ENCODE results near the gene CFAP410. TPM values are rescaled to one million over a fixed set of nuclear protein-coding genes. Genes with fewer than 3 reads are reported as not detected.

The CFAP410 gene
- polyA plus RNA-seq, 1 of the 3 experiments (the other 2 are of a cell fraction): 18.0 TPM

DNA sequence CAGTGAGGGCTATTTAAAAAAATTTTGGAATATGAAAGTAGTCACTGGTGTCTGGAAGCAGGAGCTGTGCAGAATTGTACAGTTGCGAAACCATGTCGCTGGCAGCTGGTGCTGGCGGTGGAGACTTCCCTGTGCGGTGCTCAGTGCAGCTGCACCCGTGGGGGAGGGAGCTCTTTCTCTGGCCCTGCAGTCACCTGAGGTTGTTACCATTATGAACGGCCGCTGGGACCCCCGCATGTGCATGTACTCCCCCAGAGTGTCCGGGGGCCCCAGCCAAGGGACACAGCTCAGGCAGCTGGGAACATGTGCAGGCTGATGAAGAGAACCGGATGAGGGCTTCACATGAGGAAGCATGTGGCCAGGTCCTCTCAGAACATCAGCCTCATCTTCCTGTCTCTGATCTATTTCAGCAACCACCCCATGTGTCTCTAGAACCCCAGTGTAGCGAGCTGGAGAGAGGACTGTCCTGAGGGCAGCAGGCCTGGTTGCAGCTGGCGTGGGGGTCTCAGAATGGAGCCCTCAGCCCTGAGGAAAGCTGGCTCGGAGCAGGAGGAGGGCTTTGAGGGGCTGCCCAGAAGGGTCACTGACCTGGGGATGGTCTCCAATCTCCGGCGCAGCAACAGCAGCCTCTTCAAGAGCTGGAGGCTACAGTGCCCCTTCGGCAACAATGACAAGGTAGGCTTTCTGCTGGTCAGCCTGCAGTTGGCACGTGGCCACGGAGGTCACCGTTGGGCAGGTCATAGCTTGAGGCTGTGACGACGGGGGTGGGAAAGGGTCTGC lies 14.2 kb upstream of the CFAP410 start, which contains the start of gene TRPM2:
Gene TRPM2 (plus strand): TSS at position 431 of the 780 bp plus-strand sequence. CDS start 80 bp downstream, at position 511.
- no peak within 1 kb of the TSS for H2AFZ ChIP-seq (ENCODE audit: low read depth)
- POLR2A ChIA-PET: interaction anchor here (0.9 kb wide), 1 partner anchor 12 kb away, joined by 3 read pairs; no protein-coding TSS in a partner anchor
- 22% methylated on average over 8 of the region's 21 CpGs for WGBS (ENCODE audit: low lambda C conversion rate)

More for the DNA sequence above, 14.2 kb upstream of the CFAP410 start, which contains the start of gene TRPM2:
- H3K9me2 ChIP-seq: no peaks in the 10 kb centered on the region
- no peaks in the 10 kb centered on the region for H4K20me1 ChIP-seq (ENCODE audit: insufficient read depth)
- H3K4me3 ChIP-seq (ENCODE audit: low read depth in 2 of 2, low read length in 1 of 2): no peak within 1 kb of the TSS
- H3K4me1 ChIP-seq (ENCODE audit: control insufficient read depth in 1 of 2, insufficient read depth in 2 of 2, low read depth in 1 of 2, low read length in 1 of 2): no peaks in the 10 kb centered on the region
- no peaks in the 10 kb centered on the region for H3K79me2 ChIP-seq (ENCODE audit: insufficient read depth)
- no peaks in the 10 kb centered on the region for H3F3A ChIP-seq (replicated peaks; ENCODE audit: insufficient read depth)
- H3K27ac ChIP-seq (ENCODE audit: low read depth in 2 of 2, low read length in 1 of 2): no peak within 1 kb of the TSS
- no peak within 1 kb of the TSS for H3K9ac ChIP-seq
- no peak for TF ChIP-seq NRF1 (IDR thresholded peaks at IDR 0.05; ENCODE audit: low read depth, low read length)
- no peak for TF ChIP-seq TEAD4 (IDR thresholded peaks at IDR 0.05; ENCODE audit: borderline replicate concordance, insufficient read depth)
- TF ChIP-seq, protein P1, sequence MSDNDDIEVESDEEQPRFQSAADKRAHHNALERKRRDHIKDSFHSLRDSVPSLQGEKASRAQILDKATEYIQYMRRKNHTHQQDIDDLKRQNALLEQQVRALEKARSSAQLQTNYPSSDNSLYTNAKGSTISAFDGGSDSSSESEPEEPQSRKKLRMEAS (IDR thresholded peaks at IDR 0.05; ENCODE audit: low read depth): no peak
- no peak for TF ChIP-seq FOXM1 (IDR thresholded peaks at IDR 0.05; ENCODE audit: low read depth)
- no peak for TF ChIP-seq RXRA (IDR thresholded peaks at IDR 0.05; ENCODE audit: borderline replicate concordance, low read depth)
- TF ChIP-seq, protein P2, sequence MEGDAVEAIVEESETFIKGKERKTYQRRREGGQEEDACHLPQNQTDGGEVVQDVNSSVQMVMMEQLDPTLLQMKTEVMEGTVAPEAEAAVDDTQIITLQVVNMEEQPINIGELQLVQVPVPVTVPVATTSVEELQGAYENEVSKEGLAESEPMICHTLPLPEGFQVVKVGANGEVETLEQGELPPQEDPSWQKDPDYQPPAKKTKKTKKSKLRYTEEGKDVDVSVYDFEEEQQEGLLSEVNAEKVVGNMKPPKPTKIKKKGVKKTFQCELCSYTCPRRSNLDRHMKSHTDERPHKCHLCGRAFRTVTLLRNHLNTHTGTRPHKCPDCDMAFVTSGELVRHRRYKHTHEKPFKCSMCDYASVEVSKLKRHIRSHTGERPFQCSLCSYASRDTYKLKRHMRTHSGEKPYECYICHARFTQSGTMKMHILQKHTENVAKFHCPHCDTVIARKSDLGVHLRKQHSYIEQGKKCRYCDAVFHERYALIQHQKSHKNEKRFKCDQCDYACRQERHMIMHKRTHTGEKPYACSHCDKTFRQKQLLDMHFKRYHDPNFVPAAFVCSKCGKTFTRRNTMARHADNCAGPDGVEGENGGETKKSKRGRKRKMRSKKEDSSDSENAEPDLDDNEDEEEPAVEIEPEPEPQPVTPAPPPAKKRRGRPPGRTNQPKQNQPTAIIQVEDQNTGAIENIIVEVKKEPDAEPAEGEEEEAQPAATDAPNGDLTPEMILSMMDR (IDR thresholded peaks at IDR 0.05): no peak
- TF ChIP-seq POLR2AphosphoS5 (IDR thresholded peaks at IDR 0.05; ENCODE audit: low read depth, low read length): no peak
- TF ChIP-seq FOXJ3 (CRISPR knock-in tag; IDR thresholded peaks at IDR 0.05): no peak
- TF ChIP-seq SIN3A (IDR thresholded peaks at IDR 0.05; ENCODE audit: borderline replicate concordance, low read depth, low read length): no peak
- TF ChIP-seq NFIC (IDR thresholded peaks at IDR 0.05; ENCODE audit: borderline replicate concordance): no peak
- no peak for TF ChIP-seq MEF2A (IDR thresholded peaks at IDR 0.05; ENCODE audit: borderline replicate concordance, low read depth)
- TF ChIP-seq SMC3 (IDR thresholded peaks at IDR 0.05; ENCODE audit: low read depth, low read length): no peak
- no peak for TF ChIP-seq RFX5 (IDR thresholded peaks at IDR 0.05; ENCODE audit: low read length)
- TF ChIP-seq, protein P3, sequence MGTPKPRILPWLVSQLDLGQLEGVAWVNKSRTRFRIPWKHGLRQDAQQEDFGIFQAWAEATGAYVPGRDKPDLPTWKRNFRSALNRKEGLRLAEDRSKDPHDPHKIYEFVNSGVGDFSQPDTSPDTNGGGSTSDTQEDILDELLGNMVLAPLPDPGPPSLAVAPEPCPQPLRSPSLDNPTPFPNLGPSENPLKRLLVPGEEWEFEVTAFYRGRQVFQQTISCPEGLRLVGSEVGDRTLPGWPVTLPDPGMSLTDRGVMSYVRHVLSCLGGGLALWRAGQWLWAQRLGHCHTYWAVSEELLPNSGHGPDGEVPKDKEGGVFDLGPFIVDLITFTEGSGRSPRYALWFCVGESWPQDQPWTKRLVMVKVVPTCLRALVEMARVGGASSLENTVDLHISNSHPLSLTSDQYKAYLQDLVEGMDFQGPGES (IDR thresholded peaks at IDR 0.05; ENCODE audit: low read depth, low read length): no peak
- TF ChIP-seq EZH2phosphoT487 (IDR thresholded peaks at IDR 0.05; ENCODE audit: borderline replicate concordance, low read depth): no peak
- TF ChIP-seq, protein P4, sequence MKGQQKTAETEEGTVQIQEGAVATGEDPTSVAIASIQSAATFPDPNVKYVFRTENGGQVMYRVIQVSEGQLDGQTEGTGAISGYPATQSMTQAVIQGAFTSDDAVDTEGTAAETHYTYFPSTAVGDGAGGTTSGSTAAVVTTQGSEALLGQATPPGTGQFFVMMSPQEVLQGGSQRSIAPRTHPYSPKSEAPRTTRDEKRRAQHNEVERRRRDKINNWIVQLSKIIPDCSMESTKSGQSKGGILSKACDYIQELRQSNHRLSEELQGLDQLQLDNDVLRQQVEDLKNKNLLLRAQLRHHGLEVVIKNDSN (IDR thresholded peaks at IDR 0.05; ENCODE audit: borderline replicate concordance, low read depth): no peak
- TF ChIP-seq JUND (IDR thresholded peaks at IDR 0.05): no peak
- TF ChIP-seq, protein P5, sequence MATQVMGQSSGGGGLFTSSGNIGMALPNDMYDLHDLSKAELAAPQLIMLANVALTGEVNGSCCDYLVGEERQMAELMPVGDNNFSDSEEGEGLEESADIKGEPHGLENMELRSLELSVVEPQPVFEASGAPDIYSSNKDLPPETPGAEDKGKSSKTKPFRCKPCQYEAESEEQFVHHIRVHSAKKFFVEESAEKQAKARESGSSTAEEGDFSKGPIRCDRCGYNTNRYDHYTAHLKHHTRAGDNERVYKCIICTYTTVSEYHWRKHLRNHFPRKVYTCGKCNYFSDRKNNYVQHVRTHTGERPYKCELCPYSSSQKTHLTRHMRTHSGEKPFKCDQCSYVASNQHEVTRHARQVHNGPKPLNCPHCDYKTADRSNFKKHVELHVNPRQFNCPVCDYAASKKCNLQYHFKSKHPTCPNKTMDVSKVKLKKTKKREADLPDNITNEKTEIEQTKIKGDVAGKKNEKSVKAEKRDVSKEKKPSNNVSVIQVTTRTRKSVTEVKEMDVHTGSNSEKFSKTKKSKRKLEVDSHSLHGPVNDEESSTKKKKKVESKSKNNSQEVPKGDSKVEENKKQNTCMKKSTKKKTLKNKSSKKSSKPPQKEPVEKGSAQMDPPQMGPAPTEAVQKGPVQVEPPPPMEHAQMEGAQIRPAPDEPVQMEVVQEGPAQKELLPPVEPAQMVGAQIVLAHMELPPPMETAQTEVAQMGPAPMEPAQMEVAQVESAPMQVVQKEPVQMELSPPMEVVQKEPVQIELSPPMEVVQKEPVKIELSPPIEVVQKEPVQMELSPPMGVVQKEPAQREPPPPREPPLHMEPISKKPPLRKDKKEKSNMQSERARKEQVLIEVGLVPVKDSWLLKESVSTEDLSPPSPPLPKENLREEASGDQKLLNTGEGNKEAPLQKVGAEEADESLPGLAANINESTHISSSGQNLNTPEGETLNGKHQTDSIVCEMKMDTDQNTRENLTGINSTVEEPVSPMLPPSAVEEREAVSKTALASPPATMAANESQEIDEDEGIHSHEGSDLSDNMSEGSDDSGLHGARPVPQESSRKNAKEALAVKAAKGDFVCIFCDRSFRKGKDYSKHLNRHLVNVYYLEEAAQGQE (IDR thresholded peaks at IDR 0.05; ENCODE audit: low read depth, low read length): no peak
- no peak for TF ChIP-seq GABPA (IDR thresholded peaks at IDR 0.05; ENCODE audit: low read depth)
- TF ChIP-seq RAD21 (IDR thresholded peaks at IDR 0.05; ENCODE audit: low read length): no peak
- H3K4me2 ChIP-seq: no peak within 1 kb of the TSS
- DNase-seq: no peak
- no peaks in the 10 kb centered on the region for H3K36me3 ChIP-seq (replicated peaks in 1 of 2; ENCODE audit: control insufficient read depth in 1 of 2, insufficient read depth in 2 of 2, low read length in 1 of 2)
- H3K9me3 ChIP-seq: no peaks in the 10 kb centered on the region
- CTCF ChIA-PET: no interaction called here
- peaks cover 58% of the 10 kb centered on the region for H3K27me3 ChIP-seq (ENCODE audit: insufficient read depth)
